HG03442 (cell line): ENCODE measurements around the gene UBE2D3.

ENCODE experiments used
- ATAC-seq: cut with Tn5 transposase; IDR thresholded peaks from one replicate; pipeline ENCODE4 v1.9.1; 2021; ENCODE audit warnings: mild to moderate bottlenecking, moderate library complexity; ENCODE audit not compliant: unreplicated experiment

UBE2D3 gene

DNA sequence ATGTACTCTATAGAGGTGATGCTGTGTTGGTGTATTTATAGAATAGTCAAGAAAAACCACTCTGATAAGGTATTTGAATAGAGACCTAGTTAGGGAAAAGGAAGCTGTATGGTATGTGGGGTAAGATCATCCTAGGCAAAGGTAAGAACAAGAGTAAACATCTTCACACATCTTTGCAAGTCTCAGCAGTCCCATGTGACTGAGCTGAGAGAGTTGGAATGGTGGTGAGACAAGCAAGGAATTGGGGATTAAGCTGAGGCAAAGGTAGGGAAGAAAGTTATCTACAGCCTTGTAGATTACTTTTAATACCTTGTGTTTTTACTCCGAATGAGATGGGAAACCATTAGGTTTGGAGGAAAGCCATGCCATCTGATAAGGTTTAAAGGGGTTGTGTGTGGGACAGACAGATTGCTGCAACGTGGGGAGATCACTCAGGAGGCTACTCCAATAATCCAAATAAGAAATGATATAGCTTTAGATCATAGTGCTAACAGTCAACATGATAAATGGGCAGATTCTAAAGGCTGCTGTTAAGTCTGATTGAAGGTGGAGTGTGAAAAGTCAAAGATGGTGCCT is 34.9 kb downstream of the UBE2D3 start:
- no peak for ATAC-seq

DNA sequence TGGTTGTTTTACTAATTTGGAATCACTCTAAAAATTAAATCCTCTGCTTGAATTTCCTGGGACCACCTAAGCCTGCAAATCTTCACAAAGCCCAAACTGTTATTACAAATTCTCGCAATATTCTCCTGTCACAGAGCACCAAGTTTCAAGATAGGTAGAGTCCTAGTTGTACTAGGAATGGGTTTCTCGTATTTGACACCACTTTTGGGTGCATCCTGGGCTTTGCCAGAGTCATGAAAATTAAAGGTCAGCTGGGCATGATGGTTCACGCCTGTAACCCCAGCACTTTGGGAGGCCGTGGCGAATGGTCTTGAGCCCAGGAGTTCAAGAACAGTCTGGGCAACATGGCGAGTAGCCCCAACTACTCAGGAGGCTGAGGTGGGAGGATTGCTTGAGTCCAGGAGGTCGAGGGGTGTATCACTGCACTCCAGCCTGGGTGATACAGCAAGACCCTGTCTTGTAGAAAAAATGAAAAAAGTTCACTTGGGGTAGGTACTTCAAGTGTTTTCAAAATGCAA is 36.0 kb downstream of the UBE2D3 start:
- no peak for ATAC-seq

DNA sequence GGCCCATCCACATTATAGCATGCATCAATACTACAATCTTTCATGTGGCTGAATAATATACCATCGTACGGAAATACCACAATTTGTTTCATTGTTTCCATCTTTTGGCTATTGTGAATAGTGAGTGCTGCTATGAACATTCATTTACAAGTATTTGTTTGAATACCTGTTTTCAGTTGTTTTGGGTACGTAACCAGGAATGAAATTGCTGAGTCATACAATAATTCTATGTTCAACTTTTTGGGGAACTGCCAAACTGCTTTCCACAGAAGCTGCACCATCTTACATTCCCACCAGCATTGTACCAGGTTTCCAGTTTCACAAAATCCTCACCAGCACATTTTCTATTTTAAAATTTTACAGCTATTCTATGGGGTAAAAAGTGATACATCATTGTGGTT is 38.0 kb downstream of the UBE2D3 start:
- no peak for ATAC-seq

DNA sequence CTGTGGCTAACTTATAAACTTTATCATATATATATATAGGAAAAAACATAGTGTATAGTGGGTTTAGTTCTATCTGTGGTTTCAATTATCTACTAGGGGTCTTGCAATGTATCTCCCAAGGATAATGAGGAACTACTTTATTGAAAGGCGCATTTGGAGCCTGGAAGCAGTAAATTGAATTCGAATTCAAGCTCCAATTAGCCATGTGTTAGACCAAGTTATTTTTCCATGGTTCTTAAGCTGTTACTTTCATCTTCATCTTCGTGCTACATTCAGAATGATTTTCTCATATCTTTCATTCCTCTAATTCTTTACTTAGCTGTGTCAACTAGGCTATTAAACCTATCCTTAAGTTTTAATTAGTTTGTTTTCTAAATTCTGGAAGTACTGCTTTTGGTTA is 39.4 kb downstream of the UBE2D3 start:
- ATAC-seq = no peak

DNA sequence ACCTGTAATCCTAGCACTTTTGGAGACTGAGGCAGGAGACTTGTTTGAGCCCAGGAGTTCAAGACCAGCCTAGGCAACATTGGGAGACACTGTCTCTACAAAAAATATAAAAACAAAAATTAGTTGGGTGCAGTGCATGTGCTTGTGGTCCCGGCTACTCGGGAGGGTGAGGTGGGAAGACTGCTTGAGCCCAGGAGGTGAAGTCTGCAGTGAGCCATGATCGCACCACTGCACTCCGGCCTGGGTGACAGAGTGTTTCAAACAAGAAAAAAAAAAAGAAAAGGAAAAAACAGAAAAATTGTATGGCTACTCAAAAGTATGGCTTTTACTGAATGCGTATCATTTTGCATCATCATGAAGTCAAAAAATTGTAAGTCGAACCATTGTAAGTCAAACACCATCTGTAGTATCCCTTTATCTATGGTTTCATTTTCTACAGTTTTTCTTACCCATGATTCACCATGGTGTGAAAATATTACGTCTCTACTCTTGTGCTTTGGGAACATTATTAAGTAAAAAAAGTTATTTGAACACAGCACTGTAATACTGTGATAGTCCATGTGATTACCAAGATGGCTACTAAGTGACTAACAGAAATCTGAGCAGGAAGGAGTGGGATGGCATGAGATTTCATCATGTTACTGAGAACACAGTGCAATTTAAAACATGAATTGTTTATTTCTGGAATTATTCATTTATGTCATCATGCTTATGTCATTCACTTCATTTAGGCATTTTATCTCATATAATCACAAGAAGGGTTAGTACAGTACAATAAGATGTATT is 40.1 kb downstream of the UBE2D3 start:
- ATAC-seq = no peak

DNA sequence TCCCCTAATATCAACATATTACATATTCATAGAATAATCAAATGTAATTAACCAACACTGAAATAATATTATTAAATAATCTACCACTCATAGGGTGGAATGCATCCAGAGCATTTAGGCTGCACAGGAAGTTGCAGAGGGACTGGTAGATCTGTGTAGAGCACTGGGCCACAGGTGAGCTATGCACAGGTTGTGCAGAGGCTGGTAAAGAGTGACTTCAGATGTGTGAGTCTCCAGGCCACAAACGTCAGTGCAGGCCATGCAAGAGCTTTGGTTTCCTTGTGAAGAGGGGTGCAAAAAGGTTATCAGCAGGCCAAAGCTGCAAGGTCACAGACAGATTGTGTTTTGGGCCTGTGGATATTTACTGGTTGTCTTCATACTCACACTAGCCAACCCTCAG is 41.1 kb downstream of the UBE2D3 start:
- ATAC-seq = no peak

DNA sequence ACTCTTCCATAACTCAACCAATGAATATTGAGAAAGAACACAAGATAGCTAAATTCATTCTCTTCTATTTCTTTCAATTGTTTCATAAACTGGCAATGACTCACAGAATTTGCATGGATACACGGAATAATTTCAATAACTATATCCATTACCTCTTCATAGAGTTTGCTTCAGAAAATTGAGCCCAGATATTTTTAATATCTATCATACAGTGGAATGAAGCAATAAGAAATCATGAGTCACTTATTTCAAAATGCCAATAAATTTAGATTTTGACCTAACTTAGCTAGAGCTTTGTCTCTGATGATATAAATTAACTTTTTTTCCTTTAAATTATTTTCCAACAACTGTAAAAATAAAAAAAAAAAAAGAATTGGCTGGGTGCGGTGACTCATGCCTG is 44.3 kb downstream of the UBE2D3 start:
- no peak for ATAC-seq

DNA sequence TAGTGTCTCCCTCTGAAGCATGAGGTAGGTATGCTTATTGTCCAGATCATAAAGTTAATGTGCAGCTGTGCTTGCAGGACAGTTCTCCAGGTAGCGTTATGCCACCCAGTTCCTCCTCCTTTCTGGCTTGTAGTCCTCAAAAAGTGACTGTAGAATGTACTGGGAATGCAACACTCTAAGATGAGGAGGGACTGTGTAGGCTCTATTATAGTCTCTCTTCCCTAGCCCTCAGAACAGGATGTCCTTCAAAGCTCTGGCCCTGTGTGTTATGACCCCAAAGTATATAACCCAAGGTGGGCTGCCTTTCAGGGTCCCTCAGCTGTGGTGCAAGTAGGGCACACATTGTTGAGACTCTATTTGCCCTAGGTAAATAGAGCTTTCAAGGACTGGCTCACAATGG is 45.8 kb downstream of the UBE2D3 start:
- no peak for ATAC-seq

DNA sequence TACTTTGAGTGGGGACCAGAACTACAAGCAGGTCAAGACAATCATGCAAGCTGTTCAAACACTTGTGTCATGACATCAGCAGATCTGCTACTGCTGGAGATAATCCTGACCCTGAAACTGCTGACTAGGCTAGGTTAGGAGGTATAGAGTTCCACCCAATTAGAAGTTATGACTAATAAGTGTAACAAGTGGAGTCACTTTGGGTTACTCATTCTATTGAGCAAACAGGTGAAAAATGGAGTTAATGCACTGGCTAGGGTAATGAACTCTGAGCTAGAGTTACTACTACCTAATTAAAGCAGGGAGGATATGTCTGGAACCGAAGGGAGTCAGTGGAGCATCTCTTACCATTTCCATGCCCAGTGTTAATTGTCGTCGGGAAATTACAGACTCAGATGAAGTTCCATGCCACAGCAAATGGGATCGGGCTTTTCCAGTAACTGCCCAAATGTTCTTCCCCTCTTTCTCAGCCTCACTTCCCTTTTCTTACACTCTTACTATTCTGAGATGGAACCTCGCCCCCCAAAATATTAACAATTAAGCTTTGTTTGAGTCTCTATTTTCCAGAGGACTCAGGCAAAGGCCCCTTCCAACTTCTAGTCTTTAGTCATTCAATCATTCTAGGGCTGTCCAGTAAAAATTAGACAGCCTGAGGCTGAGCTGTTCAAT is 46.7 kb downstream of the UBE2D3 start:
- ATAC-seq = peak; percentile 61

DNA sequence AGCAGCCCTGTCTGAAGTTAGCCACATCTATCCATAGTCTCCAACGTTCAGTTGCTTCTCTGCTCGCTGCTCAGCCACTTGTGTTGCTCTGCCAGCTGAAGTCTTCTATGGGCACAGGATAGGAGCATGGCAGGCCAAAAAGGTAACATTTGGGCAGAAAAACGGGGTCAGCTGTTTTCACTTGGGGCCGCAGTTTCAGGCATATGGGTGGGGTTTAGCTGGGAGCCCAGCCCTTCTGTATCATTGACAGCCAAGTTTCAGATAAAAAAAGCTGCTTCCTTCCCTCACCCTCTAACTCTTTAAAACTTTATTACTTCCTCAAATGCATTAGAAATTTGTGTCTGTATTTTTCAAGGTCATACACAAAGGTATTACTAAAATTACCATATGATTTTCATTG is 48.1 kb downstream of the UBE2D3 start:
- no peak for ATAC-seq

DNA sequence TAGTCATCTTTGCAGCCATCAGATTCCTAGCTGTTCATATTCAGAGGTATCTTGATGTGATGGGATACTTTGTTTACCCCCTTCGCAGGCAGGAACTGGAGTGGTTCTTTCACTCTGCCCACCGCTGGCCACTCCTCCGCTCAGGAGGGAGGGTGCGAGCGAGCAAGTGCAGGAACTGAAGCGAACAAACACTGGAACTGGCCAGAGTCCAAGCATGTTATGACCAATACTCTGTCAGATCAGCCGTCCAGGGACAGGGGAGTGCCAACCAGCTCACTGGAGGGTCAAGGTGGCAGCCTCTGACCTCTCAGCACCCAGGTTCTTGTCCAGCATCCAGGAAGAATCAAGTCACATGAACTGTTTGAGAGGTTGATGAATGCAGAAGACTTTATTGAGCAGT is 48.6 kb downstream of the UBE2D3 start:
- no peak for ATAC-seq

DNA sequence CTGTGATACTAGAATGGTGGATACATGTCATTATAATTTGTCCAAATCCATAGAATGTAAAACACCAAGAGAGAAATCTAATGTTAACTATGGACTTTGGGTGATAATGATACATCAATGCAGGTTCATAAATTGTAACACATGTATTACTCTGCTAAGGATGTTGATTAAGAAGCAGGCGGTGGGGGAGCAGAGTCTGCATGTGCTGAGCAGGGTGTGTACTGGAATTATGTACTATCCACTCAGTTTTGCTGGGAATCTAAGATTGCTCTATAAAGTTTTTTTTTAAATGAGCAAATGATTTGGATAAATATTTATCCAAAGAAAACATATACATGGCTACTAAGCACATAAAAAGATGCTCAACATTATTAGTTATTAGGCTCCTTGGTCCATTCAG is 51.5 kb downstream of the UBE2D3 start:
- no peak for ATAC-seq

DNA sequence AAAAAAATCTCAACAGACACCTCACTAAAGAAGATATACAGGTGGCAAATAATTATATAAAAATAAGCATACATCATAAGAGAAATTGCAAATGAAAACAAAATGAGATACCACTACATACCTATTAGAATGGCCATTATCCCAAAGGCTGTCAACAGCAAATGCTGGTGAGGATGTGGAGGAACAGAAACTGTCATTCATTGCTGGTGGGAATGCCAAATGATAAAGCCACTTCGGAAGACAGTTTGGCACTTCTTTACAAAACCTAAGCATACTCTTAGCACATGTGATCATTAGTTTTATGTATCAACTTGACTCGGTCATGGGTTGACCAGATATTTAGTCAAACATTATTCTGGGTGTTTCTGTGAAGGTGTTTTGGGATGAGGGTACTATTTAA is 53.1 kb downstream of the UBE2D3 start:
- ATAC-seq = no peak

DNA sequence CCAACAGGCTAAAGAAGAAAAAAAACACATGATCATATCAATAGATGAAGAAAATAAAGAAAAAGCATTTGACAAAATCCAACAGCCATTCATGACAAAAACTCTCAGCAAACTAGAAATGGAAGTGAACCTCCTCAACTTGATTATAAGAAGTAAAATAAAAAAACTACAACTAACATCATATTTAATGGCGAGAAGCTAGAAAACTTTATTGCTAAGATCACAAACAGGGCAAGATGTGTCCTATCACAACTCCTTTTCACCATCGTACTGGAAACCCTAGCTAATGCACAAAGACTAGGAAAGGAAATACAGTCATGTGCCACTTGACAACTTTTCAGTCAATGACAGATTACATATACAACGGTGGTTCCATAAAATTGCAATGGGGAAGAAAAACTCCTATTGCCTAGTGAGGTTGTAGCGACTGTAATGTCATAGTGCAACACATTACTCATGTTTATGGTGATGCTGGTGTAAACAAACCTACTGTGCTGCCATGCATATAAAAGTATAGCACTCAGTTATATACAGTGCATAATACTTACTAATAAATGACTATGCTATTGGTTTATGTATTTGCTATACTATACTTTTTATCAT is 54.5 kb downstream of the UBE2D3 start:
- ATAC-seq = no peak

DNA sequence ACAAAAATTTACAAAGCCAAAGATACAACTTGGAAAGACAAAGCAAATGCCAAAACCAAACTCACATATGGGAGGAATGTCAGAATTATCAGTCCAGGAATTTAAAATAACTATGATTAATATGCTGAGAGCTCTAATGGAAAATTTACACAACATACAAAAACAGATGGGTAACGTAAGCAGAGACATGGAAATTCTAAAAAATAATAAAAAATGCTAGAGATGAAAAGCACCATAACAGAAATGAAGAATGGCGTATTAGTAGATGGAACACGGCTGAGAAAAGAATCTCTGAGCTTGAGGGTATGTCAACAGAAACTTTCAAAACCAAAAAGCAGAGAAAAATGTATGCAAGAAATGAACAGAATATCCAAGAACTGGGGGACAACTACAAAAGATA is 62.5 kb downstream of the UBE2D3 start:
- ATAC-seq = no peak

DNA sequence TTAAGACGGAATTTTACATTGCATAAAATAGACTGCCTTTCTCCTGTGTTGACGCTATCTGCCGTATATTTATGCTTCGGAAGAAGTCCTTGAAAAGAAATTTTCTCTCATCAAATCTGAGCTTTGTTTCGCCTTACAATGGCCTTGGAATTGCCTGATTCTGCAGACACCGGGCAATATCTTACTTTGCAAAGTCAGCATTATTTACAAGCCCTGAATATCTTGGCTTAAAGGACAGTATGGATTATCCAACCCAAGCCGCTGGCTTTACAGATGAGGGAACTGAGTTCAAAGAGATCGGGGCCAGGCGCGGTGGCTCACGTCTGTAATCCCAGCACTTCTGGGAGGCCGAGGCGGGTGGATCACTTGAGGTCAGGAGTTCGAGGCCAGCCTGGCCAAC is 65.4 kb downstream of the UBE2D3 start:
- no peak for ATAC-seq

DNA sequence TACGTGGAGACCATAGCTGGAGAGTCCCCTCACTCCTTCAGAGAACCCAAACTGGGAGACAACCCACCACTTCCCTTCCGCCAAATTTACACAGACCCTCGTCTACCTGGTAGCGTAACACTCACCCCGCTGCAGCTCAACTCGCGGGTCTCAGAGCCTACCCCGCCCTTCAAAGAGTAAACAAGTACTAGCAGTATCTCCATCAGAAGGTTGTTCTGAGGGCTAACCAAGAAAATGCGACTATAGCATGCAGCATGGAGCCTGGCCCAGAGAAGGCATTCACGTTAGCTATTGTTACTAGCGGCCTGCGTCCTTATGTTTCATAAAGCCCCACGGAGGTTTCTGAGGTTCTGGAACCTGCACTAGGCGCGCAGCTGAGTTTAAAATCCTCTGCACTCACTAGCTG is 66.1 kb downstream of the UBE2D3 start:
- ATAC-seq = no peak

DNA sequence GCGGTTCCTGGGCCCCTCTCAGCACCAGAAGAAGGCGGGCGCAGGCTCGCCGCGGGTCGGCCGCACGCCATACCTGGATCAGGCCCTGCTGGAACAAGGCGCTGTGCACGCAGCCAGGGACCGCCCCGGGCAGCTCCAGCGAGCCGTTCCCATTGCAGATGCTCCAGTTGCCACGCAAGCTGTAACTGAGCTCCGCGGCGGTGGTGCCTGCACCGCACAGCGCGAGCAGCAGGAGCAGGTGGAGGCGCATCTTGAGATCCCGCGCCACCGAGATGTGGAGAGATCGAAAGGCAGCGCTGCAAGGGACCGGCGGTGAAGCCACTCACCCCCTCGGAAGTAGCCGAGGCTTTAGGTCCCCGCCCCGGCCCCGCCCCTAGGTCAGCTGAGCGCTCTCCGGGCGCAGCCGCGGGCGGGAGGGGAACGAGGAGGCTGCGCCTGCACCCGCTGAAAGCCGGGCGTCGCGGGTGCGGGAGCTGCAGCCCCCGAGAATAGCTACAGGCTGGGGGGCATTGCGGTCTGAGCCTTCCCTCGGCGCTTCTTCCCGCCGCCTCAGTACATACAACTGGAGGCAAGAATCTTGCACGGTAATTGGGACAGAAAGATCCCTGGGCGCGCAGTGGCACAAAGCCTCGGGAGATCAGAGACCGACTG is 66.6 kb downstream of the UBE2D3 start, which contains the start of gene MANBA:
MANBA (minus strand) TSS at position 324 of the 651 bp plus-strand sequence; CDS start at position 250, 74 bp downstream.
- ATAC-seq = peak; percentile 91

DNA sequence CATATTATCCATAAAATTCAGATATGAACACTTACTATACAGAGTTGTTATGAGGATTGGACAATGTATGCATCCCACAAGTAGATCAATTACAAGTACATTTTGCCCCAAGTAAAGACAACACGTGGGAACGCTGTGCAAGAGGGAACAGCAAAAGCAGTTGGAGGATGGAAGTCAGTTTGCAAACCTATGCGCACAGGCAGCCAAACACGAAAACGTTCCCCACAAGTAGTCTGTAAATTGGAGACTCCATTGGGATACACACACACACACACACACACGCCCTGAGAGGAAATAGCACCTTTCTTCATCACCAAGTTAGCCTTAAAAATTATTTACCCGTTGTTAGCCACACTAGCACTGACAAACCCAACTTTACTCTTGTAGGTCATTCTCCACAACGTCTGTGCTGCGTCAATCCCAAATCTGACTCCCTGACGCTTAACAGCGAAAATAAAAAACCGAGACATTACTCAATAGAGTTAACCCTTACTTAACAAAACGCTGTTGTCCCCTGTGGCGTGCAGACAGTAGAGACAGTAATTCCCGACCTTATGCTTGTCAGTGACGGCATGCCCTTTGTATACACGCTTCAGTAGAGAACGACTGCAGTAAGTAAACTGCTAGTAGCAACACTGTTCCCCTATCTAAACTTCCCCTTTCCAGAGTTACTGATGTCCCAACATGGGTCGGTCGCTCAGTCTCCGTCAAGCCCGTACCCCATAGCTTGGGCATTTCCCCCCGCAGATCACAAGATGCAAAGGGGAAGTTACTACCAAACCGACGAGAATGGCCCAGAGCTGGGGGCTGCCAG is 67.3 kb downstream of the UBE2D3 start:
- ATAC-seq = peak; percentile 51
